OCI-LY7 (cell line): ENCODE results near the gene CPPED1.

ENCODE experiments used
- CTCF ChIP-seq: fragments of 200-600 bp; sonication (generic); conservative IDR thresholded peaks from 2 replicates; pipeline ENCODE4 v1.5.1; 2014; ENCODE audit warnings: mild to moderate bottlenecking, antibody characterized with exemption, low read length, moderate library complexity, mixed read lengths
- EZH2phosphoT487 ChIP-seq: fragments of 200-600 bp; sonication (generic); IDR thresholded peaks from 2 replicates; pipeline ENCODE4 v1.6.1; 2018; ENCODE audit warnings: low read depth, borderline replicate concordance, mild to moderate bottlenecking, mixed run types, antibody characterized with exemption, low read length, moderate library complexity, mixed read lengths

GRCh38 chr16:12818326-12818725 lies 14.6 kb upstream of the CPPED1 start:
- no peak for TF ChIP-seq CTCF
- no peak for TF ChIP-seq EZH2phosphoT487
